HL-60 (cell line): ENCODE measurements around the gene WASL.

ENCODE experiments used
- GABPA ChIP-seq: IDR thresholded peaks from 2 replicates; pipeline ENCODE4 v1.6.1; 2012; ENCODE audit warnings: low read depth
- POLR2AphosphoS5 ChIP-seq: IDR thresholded peaks from 2 replicates; pipeline ENCODE4 v1.6.1; 2012; ENCODE audit warnings: low read depth
- REST ChIP-seq: IDR thresholded peaks from 2 replicates; pipeline ENCODE4 v1.6.1; 2012; ENCODE audit warnings: low read depth; ENCODE audit not compliant: insufficient replicate concordance
- TF ChIP-seq, protein P1 (sequence below): IDR thresholded peaks from one replicate; pipeline ENCODE4 v1.5.1; 2011; ENCODE audit warnings: low read length, control low read depth, inconsistent platforms; ENCODE audit not compliant: insufficient read depth

DNA sequence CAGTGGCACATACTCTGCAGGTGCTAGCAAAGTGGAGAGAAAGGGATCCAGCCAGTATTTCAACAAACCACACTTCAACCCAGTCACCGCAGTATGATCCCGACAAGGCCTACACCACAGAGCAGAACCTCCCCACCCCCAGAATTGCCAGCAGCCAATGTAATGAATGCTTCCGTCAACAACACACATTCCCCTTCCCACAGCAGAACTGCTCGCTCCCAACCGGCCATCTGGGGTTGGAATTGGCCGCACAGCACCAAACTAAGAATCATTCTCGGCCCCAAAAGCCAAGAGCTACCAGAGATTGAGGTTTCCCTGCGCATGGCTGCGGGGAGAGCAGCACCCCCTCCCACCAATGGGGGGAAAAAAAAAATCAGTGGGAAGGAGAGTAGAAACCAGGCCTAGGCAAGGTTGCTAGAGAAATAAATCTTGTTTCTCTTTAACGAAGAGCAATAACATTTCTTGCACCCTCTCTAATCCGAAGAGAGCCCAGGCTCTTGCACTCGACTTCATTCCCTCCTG is 1.1 kb downstream of the WASL start:
- TF ChIP-seq, protein P1, sequence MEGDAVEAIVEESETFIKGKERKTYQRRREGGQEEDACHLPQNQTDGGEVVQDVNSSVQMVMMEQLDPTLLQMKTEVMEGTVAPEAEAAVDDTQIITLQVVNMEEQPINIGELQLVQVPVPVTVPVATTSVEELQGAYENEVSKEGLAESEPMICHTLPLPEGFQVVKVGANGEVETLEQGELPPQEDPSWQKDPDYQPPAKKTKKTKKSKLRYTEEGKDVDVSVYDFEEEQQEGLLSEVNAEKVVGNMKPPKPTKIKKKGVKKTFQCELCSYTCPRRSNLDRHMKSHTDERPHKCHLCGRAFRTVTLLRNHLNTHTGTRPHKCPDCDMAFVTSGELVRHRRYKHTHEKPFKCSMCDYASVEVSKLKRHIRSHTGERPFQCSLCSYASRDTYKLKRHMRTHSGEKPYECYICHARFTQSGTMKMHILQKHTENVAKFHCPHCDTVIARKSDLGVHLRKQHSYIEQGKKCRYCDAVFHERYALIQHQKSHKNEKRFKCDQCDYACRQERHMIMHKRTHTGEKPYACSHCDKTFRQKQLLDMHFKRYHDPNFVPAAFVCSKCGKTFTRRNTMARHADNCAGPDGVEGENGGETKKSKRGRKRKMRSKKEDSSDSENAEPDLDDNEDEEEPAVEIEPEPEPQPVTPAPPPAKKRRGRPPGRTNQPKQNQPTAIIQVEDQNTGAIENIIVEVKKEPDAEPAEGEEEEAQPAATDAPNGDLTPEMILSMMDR, result no peak
- TF ChIP-seq REST (no peak), POLR2AphosphoS5 (0 out of 2 replicates have a peak, but pooled peaks have one; percentile 37), GABPA (no peak)
